Stomach (tissue), 9 donors: ENCODE results near the gene CELF2. TPM values are rescaled to one million over a fixed set of nuclear protein-coding genes. Genes with fewer than 3 reads are reported as not detected.

Experiments
- DNase-seq, 2 donors: peaks; one replicate each; pipeline versions ENCODE4 v3.0.0 to v3.0.0-alpha.2; 2013 to 2019
- H3K27ac ChIP-seq, 5 donors: fragments of 200-600 bp in 4 of 5; sonication (generic) in 4 of 5; one replicate each; pipeline ENCODE4 v1.5.1; 2013 to 2019; ENCODE audit warnings: mild to moderate bottlenecking in 1 of 5, moderate library complexity in 1 of 5
- H3K27me3 ChIP-seq, 3 donors: fragments of 200-600 bp; sonication (generic); one replicate each; pipeline ENCODE4 v1.5.1; 2017 to 2019; ENCODE audit warnings: mixed run types in 1 of 3
- H3K36me3 ChIP-seq, 4 donors: fragments of 200-600 bp; sonication (generic); 1 replicate in 3 of 4; 2 replicates in 1 of 4; pipeline ENCODE4 v1.5.1; 2016 to 2019
- H3K4me1 ChIP-seq, 4 donors: fragments of 200-600 bp; sonication (generic); one replicate each; pipeline ENCODE4 v1.5.1; 2016 to 2019
- H3K4me3 ChIP-seq, 4 donors: fragments of 200-600 bp; sonication (generic) in 3 of 4; one replicate each; pipeline ENCODE4 v1.5.1; 2016 to 2019; ENCODE audit warnings: mild to moderate bottlenecking in 1 of 4
- H3K9me3 ChIP-seq, 4 donors: fragments of 200-600 bp; sonication (generic); one replicate each; pipeline ENCODE4 v1.5.1; 2016 to 2019
- EP300 ChIP-seq: sonication (generic); formaldehyde crosslinking; IDR thresholded peaks from one replicate; pipeline ENCODE4 v1.6.1; 2017; ENCODE audit warnings: antibody characterized with exemption
- POLR2A ChIP-seq, 4 donors: fragments of 450-650 bp; IDR thresholded peaks; one replicate each; pipeline ENCODE4 v1.6.1; 2016; ENCODE audit warnings: antibody characterized with exemption in 4 of 4, control low read depth in 2 of 4, mild to moderate bottlenecking in 1 of 4, moderate library complexity in 1 of 4
- POLR2AphosphoS5 ChIP-seq, 3 donors: sonication (generic); formaldehyde crosslinking; IDR thresholded peaks; one replicate each; pipeline ENCODE4 v1.6.1; 2016; ENCODE audit warnings: antibody characterized with exemption in 3 of 3
- WGBS, 5 donors: extraction: QIAGEN DNeasy Blood & Tissue Kit in 3 of 5; methylation state at CpG; one replicate each; pipeline versions ENCODE4 v1.1.5 to v1.1.7; 2013 to 2018; 5-methylcytosine and 5-hydroxymethylcytosine counted together
- intact Hi-C: fragments of 100-400 bp; cut with DNase I; formaldehyde crosslinking; loops from one replicate; pipeline ENCODE4 v1.15.1; 2023; ENCODE audit warnings: low total_unique reads
- polyA plus RNA-seq, 3 donors: library from polyadenylated mRNA; stranded (reverse); fragments of 200-250 nt; gene quantifications; one replicate each; pipeline ENCODE4 v1.2.3, GENCODE V29; 2013
- total RNA-seq, 5 donors: library from RNA; depleted of rRNA; stranded (reverse); fragments of >200 nt; gene quantifications; one replicate each; pipeline versions ENCODE4 v1.1.0 to v1.2.3, GENCODE V29; 2014 to 2016
- TF ChIP-seq, protein P1 (sequence below), 7 experiments: fragments of 450-650 bp in 4 of 7; fragments of 200-600 bp in 3 of 7; sonication (generic) in 3 of 7; IDR thresholded peaks; one replicate each; pipeline ENCODE4 v1.5.1; 2016 to 2019; ENCODE audit warnings: antibody characterized with exemption in 7 of 7, control low read depth in 2 of 7, mild to moderate bottlenecking in 1 of 7
- donor health status: healthy with polysubstance abuse.
- donor health status: Bipolar disorder and iron deficiency.
- donor health status: healthy.

CELF2 gene
- total and polyA plus RNA-seq, 8 donors = 3.9 to 65.3 (median 36.1) TPM

GRCh38 chr10:11091517-11092102 is 73.9 kb downstream of the CELF2 start:
- Histone ChIP-seq H3K4me3 (no peak overlapping the region), H3K27me3 (no peaks in the 10 kb centered on the region), H3K36me3 (no peaks in the 10 kb centered on the region), H3K4me1 (no peaks in the 10 kb centered on the region), H3K9me3 (no peaks in the 10 kb centered on the region), H3K27ac (no peak overlapping the region)
- TF ChIP-seq, protein P1, sequence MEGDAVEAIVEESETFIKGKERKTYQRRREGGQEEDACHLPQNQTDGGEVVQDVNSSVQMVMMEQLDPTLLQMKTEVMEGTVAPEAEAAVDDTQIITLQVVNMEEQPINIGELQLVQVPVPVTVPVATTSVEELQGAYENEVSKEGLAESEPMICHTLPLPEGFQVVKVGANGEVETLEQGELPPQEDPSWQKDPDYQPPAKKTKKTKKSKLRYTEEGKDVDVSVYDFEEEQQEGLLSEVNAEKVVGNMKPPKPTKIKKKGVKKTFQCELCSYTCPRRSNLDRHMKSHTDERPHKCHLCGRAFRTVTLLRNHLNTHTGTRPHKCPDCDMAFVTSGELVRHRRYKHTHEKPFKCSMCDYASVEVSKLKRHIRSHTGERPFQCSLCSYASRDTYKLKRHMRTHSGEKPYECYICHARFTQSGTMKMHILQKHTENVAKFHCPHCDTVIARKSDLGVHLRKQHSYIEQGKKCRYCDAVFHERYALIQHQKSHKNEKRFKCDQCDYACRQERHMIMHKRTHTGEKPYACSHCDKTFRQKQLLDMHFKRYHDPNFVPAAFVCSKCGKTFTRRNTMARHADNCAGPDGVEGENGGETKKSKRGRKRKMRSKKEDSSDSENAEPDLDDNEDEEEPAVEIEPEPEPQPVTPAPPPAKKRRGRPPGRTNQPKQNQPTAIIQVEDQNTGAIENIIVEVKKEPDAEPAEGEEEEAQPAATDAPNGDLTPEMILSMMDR (IDR thresholded peaks at IDR 0.05) = no peak
- no peak for TF ChIP-seq EP300
- no peak for TF ChIP-seq POLR2AphosphoS5 (IDR thresholded peaks at IDR 0.05)
- TF ChIP-seq POLR2A (IDR thresholded peaks at IDR 0.05) = no peak
- 79 to 89% (median 84%) methylated on average over 10 of the region's 10 CpGs for WGBS, 5 donors
- intact Hi-C loops = no loop called here
- no peak for DNase-seq

GRCh38 chr10:11093771-11094736 is 76.4 kb downstream of the CELF2 start:
- intact Hi-C loops = no loop called here
- no peaks in the 10 kb centered on the region for H3K36me3 ChIP-seq
- no peaks in the 10 kb centered on the region for H3K27me3 ChIP-seq
- no peaks in the 10 kb centered on the region for H3K4me1 ChIP-seq
- no peaks in the 10 kb centered on the region for H3K9me3 ChIP-seq
- H3K27ac ChIP-seq = no peak overlapping the region
- 80 to 85% (median 84%) methylated on average over 10 of the region's 10 CpGs for WGBS, 5 donors
- no peak for DNase-seq
- H3K4me3 ChIP-seq = no peak overlapping the region
- TF ChIP-seq EP300 (no peak), POLR2A (IDR thresholded peaks at IDR 0.05) (no peak), POLR2AphosphoS5 (IDR thresholded peaks at IDR 0.05) (no peak)
- TF ChIP-seq, protein P1 (IDR thresholded peaks at IDR 0.05) = no peak

DNA sequence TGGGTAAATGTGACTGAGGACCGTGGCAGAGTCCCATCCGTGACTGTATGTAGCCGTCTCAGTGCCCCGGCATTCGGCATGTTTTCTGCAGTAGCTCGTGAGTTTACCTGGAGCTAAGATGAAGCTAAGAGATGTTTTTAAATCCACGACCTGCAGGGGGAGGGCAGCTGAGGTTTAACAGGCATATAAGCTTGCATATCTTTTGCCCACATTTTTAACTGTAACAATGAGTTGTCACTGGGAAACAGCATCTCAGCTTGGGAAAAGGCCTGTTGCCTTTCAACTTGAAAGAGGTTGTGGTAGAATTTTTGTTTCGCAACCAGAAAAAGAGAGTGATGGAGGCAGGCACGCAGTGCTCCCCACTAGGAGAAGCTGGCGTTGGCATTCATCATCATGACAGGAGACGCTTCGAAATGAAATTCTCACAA is 77.7 kb downstream of the CELF2 start:
- Histone ChIP-seq H3K36me3 (no peaks in the 10 kb centered on the region), H3K27me3 (no peaks in the 10 kb centered on the region), H3K9me3 (no peaks in the 10 kb centered on the region), H3K4me1 (no peaks in the 10 kb centered on the region), H3K27ac (no peak overlapping the region), H3K4me3 (no peak overlapping the region)
- intact Hi-C loops = no loop called here
- no peak for DNase-seq
- no peak for TF ChIP-seq POLR2AphosphoS5 (IDR thresholded peaks at IDR 0.05)
- TF ChIP-seq POLR2A (IDR thresholded peaks at IDR 0.05) = no peak
- TF ChIP-seq EP300 = no peak
- TF ChIP-seq, protein P1 (IDR thresholded peaks at IDR 0.05) = no peak
- 81 to 87% (median 84%) methylated on average over 12 of the region's 12 CpGs for WGBS, 5 donors

DNA sequence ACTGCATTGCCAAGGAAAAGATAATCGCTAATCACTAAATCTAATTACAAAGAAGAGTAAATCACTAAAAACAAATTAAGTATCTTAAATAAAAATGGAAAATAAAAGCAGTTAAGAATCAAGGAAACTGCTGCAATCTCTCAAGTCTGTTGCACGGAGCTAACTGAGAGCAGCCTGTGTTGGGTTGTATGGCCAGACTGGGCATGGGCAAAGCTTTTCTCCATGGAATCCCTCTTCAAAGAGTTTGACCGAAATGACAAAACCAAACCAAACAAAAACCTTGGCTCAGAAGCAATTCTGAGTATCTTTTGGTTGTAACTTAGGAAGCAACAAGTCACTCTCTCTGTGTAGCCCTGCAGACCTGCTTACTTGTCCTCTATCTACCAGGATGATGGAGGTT is 78.8 kb downstream of the CELF2 start:
- 57 to 78% (median 74%) methylated on average over 3 of the region's 3 CpGs for WGBS, 5 donors
- no peak overlapping the region for H3K4me3 ChIP-seq
- H3K27me3 ChIP-seq = no peaks in the 10 kb centered on the region
- no peaks in the 10 kb centered on the region for H3K4me1 ChIP-seq
- no peak for TF ChIP-seq EP300
- TF ChIP-seq POLR2AphosphoS5 (IDR thresholded peaks at IDR 0.05) = no peak
- TF ChIP-seq, protein P1 (IDR thresholded peaks at IDR 0.05) = no peak
- no peak for TF ChIP-seq POLR2A (IDR thresholded peaks at IDR 0.05)
- no peak overlapping the region for H3K27ac ChIP-seq
- intact Hi-C loops = no loop called here
- no peaks in the 10 kb centered on the region for H3K9me3 ChIP-seq
- no peaks in the 10 kb centered on the region for H3K36me3 ChIP-seq
- no peak for DNase-seq
